IPS-NIHi7 (cell line): ENCODE measurements around the gene XXYLT1.

Experiments
- DNase-seq: peaks from one replicate; pipeline ENCODE4 v3.0.0; 2012; ENCODE audit warnings: mixed read lengths; ENCODE audit errors: extremely low spot score

Gene XXYLT1

DNA sequence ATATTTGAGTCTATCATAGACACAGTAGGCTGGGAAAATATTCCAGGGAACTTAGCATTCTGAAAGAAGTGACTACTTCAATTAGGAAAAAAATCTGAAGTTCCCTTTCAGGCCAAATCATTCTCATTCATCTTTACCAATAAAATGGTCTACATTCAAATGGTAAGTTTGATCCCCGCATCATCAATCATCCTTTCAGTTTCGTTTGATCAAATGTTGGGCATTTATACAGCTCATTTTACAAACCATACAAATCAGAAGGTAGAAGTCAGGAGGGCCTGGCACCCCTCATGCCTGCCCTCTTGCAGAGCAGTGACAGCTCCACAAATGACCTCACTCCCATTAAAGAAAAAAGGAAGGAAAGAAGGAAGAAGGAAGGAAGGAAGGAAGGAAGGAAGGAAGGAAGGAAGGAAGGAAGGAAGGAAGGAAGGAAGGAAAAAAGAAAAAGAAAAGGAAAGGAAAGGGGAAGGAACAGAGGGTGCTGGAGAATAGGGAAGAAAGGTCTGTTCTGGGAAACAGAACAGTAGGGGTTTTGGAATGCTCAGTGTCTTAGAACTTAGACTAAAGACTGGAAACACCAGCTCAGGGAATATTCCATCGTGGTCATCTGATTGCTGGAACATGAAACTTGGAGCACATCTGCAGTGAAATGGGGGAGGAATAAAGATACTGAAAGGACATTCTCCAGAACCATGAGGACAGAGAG is 86.1 kb downstream of the XXYLT1 start:
- DNase-seq, result no peak

GRCh38 chr3:195183071-195183776 is 87.7 kb downstream of the XXYLT1 start:
- no peak for DNase-seq

- no peak for DNase-seq
These were observed 88.5 kb downstream of the XXYLT1 start for GRCh38 chr3:195182470-195182795.

DNA sequence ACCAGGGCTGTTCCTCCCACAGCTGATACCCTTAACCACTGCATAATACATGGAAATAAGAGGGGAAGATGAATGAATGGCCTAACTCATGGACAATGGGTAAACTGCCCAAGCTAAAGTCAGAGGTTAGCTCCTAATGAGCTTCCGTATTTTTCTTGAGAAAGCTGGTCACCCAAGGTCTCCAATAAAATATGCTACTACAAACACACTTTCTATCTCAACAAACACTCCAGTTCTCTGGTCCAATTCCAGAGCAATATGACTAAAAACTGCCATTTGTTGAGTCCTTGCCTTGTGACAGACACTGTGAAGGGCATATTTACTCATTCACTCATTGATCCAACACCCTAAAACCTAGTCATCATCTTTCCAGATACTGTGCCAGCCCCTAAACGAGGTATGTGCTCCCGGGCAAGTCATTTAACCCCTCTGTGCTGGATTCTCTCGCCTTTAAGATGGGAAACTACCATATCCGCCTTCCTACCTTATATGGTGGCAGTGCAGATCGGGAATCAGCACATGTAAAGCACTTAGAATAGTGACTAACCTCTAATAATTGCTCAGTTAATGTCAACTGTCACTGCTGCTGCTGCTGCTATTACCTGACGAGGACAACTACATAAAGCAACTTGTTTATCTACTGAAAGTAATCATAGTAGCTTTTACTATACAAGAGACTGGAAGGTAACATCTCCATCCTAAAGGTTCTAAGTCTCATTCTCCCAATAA is 89.1 kb downstream of the XXYLT1 start:
- DNase-seq, result no peak

DNA sequence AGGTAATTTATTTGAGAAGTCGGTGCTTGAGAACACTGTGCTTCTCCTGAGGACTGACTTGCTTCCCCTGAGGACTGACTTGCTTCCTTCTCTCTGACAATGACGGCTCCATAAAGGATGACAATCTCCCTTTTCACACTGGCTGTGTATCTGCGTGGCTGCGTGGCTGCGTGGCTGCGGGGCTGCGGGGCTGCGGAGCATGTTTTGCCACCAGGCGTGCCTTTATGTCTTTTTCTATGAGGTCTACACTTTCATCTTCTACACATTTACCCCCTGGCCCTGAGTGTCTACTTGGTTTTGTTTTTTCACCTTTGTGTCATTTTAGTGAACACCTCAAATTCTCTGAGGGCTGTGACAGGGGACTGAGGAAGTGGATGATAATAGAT is 89.9 kb downstream of the XXYLT1 start:
- no peak for DNase-seq

DNA sequence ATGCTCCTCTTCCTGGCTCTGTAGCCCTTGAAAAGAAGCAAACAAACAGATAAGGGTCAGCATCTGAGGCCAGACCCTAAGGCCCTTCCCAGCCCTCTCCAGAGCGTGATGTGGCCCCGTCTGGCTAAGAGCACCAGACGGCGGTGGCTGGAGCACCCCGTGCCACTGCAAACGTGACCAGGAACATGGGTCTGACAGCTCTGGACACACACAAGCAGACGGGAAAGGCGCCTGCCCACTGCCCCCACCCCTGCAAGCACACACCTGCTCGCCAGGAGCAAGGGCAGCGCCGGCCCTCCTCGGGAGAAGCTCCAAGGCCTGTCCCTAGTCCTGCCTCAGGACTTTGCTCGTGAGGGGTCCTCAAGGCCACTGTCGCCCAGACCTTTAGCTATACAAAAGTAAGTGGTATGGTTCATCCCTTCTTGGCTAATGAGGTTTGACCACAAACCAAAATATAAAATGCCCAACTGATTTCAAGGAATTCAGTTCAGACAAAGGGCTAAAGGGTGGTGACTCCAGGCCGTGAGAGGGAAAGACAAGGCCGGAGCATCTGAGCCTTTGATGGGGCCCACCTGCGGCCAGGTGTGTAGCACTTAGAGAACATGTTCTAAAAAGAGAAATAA is 90.4 kb downstream of the XXYLT1 start:
- DNase-seq, result no peak

GRCh38 chr3:195179776-195180489 is 91.0 kb downstream of the XXYLT1 start:
- no peak for DNase-seq

DNA sequence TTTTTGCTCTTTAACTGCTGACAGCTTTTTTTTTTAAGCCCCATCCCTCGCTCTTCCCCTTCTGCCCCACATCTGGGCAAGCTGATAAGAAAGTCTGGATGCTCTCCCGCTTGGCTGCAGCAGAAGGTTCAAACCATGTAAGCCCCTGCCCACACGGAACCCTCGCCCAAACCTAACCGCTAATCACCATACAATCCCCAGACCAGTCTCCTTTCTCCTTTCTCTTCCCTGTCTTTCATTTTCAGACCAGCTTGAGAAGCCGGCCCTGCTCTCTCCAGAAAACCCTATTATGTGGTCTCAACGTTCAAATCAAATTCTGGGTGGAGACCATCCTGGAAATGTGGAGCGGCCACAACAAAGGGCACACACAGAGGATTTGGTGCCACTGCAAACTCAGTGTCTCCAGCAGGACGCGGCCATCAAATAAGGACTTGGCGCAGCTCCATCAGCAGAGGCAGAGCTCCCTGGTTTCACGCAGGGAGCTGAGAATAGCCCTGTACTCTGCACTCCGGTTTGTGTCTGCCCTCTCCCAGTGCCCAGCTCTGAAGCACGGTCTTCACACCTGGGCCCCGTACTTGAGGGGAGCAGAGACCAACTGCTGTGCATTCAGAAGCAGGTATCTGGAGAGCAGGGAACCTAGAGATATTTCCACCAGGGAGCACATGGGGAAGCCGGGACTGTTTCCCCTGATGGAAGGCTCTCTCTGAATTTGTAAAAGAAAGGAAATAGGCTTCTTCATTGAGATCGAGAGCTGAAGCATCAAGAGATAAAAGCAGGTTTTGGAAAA is 92.6 kb downstream of the XXYLT1 start:
- DNase-seq, result no peak

DNA sequence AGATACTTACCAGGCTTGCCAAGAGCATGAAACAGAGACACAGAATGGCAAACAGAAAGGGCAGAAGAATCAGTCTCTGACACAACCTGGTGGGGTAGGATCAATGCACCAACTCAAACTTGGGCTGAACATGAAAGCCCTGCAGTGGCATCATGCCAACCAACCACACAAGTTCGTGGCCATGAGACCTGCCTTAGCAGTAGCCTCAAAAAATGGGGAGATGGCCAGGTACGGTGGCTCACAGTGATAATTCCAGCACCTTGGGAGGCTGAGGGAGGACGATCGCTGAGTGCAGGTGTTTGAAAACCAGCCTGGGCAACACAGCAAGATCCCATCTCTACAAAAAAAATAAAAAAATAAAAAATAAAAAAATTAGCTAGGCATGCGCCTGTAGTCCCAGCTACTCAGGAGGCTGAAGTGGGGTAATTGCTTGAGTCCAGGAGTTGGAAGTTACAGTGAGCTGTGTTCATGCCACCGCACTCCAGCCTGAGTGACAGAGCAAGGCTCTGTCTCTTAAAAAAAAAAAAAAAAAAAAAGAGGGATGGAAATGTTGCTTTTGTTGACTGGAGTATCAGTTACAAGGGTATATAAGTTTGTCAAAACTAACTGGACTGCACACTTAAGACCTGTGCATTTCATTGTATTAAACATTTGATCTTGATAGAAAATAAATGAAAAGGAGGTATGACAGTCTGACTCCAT is 93.4 kb downstream of the XXYLT1 start:
- no peak for DNase-seq

DNA sequence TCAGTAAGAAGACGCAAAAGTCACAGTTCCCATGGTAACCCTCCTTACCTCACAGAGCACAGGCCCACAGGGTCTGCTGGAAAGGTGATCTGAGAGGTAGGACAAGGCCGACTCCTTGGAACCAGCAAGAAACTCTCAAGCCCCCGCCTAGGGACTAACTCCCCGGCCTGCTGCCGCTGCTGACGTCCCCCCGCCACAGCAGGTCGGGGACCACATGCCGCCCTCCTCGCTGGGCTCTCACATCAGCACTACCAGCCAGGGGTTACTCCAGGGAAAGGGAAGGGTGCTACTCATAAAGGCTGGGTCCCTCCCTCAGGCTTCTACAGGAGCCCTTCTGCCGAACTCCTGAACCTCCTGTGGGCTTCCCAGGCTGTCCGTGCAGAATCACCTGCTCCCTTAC is 94.2 kb downstream of the XXYLT1 start:
- no peak for DNase-seq

DNA sequence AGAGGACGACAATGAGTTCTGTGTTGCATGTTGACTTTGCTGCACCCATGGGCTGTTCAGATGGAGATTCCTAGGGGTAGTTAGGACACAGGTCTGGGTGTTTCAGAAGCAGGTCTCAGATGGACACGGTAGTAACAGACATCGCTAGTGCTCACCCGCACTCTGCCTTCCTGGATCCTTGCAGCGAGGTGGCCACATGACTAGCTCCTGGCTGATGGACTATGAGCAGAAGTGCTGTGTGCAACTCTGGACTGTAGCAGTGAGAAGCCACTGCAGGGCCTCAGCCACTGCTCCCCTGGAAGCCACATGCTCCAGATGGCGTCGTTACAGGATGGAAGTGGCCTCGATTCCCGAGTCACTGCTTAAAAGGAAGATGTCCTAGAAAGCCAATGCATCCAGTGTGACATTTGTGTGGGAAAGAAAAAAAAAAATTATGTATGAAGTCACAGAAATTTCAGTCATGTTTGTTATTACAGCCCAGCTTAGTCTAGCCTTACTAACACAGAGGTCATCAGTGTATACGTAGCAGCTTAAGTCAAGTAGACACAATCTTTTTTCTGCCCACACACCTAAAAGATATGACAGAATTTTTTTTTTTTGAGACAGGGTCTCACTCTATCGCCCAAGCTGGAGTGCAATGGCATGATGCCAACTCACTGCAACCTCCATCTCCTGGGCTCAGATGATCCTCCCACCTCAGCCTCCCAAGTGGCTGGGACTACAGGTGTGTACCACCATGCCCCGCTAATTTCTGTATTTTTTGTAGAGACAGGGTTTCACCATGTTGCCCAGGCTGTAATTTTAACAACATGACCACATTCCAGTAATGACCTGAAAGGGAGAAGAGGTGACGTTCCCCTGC is 95.3 kb downstream of the XXYLT1 start:
- DNase-seq, result no peak

DNA sequence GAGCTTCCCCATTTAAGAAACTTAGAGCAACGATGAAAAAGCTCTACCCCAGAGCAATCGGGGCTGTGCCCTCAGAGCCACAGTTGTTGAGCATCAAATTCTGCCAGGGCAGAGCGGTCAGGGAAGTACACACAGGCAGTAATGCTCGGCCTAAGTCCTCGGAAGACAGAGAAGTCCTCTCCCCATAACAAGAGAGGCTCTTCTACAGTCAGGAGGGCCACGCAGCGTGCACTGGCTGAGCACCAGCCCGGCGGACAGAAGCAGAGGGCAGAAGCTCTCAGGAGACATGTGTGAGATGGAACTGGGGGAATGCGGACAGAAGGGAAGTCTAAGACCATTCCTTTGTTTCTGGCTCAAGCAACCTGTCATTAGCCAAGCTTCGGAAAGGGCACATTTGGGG is 95.9 kb downstream of the XXYLT1 start:
- no peak for DNase-seq

- DNase-seq, result no peak
These were observed 97.3 kb downstream of the XXYLT1 start for GRCh38 chr3:195173657-195174056.

DNA sequence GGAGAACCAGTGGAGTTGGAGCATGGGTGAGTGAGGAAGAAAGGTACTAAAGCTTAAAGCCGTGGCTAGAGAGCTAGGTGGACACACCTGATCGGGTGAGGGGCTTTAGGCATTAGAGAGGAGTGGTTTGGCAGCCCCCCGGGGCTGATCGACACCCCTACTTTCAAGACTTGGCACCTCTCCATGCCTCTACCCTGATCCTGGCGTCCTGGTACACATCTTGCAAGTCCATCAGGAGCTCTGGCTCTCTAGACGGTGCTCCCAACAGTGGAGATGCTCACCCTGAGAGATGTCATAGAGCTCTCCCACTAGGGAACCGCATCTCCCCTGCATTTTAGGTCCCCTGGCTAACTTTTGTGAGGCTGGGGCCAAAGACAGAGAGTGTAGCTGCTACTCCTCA is 98.1 kb downstream of the XXYLT1 start:
- DNase-seq, result no peak

DNA sequence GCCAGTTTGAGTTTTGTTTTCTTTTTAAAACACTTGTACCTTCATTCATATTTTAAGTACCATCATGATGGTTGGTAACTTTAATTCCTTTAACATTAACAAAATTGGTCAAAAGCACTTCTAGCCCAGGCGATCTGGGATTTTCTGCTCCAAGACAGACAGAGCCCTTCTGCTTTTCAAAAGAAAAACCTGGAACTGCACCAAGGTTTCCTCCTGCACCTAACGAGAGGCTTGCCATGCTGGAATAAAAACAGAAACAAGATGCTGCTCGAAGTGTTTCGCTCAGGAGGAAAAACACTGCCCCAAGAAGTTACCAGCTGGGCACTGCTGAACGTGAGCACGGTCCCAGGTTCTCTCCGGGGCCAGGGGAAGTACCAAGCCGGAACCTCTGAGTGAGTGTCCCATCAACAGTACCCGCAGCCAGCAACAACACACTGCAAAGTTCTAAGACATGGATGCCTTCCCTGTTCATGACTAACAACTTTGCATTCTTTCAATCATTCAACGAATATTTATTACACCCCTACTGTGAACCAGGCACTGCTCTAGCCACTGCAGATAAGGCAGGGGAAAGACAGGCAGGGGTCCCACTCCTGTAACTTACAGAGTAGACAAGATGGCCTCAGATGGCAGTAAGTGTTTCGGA is 98.8 kb downstream of the XXYLT1 start:
- DNase-seq, result no peak

DNA sequence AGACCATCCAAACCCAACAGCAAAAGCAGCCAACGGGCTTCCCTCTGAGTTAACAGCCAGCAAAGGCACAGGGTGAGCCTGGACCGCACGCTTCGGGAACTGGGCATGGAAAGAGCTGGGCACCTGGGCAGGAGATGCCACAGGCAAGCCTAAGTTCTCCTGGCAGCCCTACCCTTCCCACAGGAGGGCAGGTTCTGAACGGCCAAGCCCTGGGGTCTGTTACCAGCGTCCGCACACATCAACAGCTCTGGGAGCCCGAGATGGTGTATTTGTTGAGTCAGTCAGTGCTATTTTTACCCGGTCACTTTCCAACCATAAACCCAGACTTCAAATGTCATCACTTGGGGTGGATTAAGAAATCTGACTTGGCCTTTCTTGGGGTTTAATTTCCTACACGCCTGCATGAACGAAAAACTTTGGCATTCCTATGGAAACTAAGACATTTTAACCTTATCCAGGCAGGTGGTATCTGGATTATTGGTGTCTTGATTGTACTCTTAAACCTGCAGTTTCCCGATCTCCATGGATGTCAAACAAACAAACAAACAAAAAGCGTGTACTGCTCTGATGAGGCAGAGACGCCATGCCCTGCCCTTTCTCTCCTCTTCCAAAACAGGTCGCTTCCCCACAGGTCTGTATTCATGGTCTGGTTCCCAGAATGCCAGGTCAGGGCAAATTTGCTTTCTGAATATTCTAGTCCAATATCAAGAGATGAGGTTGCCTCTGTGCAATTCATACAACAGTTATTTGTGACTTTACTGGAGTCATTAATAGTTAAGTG is 99.7 kb downstream of the XXYLT1 start:
- DNase-seq, result no peak

DNA sequence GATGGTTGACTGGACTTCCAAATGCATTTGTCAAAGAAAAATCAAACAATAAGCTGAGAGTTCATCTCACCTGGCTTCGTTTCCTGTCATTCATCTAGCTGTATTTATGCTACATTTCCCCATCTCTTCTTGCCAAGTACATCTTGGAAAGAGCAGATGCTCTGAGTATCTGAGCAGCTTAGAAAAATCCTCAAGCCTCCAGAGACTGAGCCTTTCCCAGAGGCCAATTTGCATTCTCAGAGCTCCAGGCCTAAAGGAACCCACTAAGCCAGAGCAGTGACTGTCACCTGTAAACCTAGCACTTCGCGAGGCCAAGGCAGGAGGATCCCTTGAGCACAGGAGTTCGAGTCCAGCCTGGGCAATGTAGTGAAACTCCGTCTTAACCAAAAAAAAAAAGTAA is 100.5 kb downstream of the XXYLT1 start:
- DNase-seq, result no peak

GRCh38 chr3:195169011-195169649 is 101.8 kb downstream of the XXYLT1 start:
- no peak for DNase-seq
